Stimulated activated CD8-positive, alpha-beta memory T cell treated with anti-CD3 and anti-CD28 coated beads, Interleukin-15, amount 100 ng/mL, for 4 hours (primary cell): ENCODE data around the gene PPP1R37.

Source experiments
- DNase-seq, 2 donors: peaks; one replicate each; pipeline ENCODE4 v3.0.0-alpha.2; 2020; ENCODE audit warnings: low read depth in 2 of 2

The PPP1R37 gene

DNA sequence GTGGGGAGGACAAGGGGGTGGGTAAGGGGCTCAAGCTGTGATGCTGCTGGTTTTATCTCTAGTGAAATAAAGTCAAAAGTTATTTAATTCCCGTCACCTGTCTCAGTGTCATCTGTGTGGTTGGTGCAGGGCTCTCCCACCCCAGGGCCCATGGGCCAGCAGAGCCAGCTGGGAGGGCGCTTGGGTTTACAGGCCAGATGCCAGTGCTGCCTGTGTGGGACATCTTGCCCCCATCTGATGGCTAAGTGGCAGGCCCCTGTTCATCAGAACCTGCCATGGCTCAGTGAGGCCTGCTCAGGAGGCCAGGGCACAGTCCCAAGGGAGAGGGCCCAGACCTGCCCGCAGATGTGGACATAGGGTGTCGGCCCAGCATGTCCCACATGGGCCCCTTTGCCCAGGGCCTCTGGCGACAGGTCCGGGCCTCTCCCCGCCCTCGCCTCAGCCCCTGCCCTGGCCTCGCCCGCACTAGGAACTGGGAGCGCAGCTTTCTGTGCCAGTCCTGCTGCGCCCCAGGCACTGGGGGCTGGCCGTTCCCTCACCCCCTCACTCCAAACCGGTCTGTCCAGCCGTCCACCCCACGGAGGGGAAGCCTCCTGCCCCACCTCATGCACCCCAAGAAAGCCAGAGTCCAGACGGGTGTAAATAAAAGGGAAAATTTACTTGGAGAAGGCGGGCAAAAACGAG, 22.0 kb upstream of the PPP1R37 start:
- no peak for DNase-seq

DNA sequence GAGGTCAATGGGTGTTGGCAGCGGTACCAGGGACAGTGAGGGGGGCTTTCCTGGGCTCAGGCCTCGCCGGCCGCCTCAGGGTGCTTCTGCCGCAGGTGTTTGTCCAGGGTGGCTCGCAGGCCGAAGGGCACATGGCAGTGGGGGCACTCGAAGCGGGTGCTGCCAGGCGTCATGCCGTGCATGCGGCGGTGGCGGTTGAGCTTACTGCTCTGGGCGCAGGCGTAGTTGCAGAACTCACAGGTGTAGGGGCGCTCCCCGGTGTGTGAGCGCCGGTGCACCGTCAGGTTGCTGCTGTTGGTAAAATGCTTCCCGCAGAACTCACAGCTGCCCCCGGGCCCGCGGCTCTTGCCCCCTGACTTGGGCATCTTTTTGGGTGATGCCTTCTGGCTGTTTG, 21.4 kb upstream of the PPP1R37 start:
- DNase-seq: no peak

DNA sequence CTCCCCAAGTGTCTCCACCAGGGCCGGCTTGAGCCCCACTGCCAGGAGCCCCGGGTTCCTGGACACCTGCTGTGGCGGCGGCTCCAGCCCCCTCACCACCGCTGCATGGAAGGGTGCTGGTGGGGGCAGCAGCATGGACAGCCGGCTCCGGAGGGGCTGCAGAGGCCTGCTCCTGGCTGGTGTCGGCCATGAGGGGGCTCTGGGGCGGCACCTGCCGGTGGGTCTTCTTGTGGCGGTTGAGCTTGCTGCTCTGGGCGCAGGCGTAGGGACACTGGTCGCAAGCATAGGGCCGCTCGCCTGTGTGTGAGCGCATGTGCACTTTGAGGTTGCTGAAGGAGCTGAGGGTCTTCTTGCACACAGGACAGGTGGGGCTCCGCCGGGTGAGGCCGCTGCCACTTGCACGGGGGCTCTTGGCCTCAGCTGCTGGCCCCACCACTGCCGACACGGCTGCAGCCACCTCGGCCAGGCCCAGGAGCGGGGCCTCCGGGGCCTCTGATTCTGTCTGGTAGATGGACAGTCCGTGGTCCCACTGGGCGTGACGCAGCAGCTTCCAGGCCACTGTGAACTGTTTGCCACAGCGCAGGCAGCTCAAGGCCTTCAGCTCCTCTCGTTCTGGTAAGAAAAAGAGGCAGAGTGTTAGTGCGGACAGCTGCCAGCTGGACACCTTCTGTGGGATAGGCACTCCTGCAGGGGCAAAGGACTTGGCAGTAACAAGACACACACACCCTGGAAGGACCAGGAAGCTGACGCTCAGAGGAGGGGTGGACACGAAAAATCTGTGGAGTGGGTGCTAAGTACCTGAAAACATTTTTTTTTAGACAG, 20.8 kb upstream of the PPP1R37 start:
- no peak for DNase-seq

DNA sequence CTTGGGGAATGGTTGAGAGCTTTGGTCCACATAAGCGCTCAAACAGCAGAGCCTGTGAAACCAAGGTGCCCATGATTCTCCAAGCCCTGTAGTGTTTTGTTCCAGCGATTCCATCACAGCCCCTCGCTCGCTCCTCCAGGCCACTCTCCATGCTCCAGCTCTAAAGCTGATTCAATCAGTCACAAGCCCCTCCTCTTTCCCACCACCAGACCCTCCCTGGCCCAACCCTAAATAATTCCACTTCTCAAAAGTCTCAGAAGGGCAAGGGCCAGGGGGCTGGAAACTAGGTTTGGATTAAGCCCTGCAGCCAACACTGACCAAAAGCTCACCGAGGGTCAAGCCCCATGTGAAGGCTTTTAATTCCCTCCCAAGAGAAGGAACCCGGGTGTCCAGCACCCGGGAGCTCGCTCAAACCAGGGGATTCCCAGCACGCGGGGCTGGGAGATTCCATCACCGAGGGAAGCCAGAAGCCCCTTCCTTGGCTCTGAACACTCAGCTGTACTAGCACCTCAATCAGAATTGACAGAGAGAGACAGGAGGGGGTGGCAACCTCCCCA, 18.2 kb upstream of the PPP1R37 start:
- DNase-seq: no peak

DNA sequence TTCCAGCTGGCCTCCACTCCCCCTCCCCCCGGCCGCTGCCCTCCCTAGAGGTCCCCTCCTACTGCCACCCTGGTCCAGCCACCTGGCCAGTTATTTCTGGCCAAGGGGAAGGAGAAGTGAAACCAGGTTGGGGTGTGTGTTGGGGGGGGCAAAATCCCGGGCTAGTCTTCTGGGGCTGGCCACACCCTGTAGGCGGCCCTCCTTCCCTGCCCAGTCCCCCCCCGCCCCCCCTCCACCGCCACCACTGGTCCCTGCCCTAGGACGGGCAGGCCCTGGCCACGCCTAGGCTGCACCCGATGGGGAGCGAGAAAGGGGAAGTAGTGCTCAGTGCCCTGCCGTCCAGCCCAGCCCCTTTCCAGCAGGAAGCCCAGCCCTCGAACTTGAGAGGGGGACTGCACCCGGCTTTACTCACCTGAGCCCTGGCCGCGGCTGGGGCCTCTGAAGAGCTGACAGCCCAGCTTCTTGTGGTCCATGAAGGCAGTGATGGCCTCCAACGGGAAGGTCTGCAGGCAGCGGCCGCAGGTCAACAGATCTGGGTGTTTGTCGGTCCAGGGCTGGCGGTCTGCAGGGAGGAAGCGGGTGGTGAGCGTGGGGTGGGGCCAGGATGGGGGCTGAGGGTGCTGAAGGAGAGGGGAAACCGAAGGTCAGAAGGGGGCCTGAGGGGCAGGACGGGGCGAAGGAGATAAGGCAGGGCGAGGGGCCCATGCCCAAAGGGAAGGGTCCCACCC, 17.5 kb upstream of the PPP1R37 start:
- no peak for DNase-seq

DNA sequence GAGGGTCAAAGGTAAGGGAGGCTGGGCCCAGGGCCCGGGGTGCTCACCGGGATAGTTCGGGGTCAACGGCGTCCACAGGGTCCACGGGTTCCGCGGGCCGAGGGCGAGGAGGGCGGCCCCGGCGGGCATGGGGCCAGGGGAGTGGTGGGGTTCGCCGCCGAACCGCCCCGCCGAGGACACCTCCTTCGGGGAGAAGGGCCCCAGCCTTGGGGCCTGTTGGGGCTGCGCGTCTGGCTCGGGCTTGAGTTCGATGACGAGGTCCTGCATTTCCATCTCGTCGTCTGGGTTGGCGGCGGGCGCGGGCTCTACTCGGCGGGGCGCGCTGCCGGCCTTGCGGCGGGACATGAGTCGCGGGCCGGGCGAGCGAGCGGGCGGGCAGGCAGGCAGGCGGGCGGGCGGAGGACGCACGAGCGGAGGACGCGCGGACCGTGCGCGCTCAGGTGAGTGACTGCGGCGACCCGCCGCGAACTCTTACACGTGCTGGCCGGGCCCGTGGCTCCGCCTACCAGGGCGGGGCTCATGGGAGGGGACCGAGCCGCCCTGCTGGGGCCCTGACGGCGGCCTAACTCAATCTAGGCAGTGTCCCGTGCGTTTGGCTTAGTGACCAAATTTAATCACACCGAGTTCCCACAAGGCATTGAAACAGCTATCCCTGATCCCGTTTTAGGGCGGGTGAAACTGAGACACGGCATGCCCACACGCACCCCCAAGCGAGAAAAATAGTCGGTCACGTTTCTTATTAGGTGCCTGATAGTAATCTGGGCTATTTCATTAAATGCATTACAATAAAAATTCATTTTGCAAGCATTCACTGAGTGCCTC, 16.7 kb upstream of the PPP1R37 start, which contains the start of gene ZNF296:
Gene ZNF296, minus strand, starts transcription at position 450 of the 822 bp plus-strand sequence. Its CDS starts 105 bp downstream, at position 345.
- DNase-seq: peak; percentile 57 to 67

DNA sequence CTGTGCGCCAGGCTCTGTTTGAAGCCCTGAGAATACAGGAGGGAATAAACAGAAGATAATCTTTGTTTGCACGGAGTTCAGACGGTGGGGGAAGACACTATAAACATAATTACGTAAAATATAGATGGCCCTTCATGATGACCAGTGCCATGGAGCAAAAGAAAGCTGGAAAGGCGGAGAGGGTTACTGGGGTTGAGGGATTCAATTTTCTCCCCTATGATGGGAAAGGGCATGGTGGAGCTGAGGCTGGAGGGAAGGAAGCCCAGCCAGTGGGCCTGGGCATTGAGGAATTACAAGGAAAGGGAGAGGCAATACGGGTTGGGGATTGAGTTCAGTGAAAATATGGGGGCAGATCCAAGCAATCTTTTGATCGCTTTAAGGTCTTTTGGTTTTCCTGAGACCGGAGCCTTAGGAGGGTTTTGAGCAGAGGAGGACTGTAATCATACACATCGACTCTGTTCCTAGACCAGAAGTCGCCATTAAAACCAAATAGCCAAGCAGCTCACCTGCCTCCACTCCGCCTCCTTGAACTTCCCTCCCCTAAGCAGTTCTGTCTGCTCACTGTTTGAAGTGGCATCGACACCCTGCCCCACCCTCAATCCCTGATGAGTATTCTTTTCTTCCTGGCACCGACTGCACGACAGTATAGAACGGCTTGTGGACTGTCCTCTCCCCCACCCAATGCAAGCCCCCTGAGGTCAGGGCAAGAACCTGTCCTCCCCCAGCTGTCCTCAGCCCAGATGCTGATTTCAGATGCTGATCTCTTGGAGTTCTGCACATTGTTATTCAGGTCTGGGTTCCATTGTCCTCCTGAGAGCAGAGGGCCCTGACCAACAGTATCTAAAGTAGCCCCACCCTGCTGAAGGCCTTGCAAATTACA, 15.9 kb upstream of the PPP1R37 start:
- no peak for DNase-seq

DNA sequence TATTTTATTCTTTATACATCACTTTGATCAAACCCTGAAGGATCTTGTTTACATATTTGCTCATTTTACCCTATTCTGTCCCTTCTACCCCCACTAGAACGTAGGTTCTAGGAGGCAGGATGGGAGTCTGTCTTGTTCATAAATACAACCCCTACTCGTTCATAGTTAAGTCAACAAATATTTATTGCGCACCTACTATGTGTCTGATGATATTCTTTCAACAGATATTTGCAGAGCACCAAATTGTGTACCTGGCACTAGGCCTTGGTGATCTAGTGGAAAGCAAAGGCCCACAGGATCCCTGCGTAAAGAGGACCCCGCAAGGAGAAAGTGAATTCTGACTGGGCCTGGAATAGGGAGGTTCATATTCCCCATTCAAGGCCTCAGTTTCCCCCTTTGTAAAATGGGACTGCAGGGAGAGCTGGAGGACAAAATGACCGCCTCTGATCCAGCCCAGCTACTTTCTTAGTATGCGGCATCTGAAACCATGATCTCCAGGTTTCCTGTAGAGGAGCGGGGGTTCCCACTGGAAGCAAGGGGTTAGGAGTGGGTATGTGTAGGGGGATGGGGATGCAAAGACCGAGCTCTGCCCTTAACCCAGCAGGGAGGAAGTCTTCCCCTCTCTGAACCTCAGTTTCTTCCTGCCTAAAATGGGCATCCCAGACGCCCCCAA, 14.5 kb upstream of the PPP1R37 start:
- no peak for DNase-seq

DNA sequence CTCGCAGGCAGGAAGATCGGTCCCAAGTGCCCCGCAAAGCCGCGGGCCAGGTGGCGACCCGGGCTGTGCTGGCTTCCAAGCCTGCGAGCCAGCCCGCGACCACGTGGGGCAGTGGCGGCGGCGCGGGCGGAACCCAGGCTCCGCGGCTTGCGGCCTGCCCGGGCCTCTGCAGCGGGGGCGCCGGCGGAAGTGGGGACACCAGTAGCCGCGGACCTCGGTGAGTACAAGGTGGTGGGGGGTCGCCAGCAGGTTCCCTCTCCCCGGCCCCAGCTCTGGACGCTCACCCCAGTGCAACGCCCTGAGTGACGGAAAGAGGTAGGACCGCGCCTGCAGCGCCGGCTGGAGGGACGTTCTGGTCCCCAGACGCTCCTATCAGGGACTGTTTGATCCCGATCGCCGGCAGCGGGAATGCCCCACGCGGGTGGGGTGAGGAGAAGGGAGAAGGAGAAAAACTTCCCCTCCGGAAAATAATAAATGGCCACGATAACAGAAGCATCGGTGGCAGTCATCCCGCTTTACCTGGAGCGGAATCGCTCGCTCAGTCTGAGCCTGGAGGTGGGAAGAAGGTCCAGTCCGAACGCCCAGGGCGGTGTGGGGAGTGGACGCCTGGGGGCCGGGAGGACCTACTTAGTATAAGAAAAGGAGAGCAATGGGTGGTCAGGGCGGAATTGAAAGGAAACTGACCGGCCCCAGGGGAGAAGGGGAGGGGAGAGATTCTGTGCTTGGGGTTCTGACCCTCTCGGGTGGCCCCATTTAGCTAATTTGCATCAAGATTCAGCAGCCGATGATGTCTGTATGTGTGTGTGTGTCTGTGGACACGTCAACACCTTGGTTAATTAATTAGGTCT, 13.7 kb upstream of the PPP1R37 start, which contains the start of gene GEMIN7:
Gene GEMIN7, plus strand, starts transcription at position 198 of the 848 bp plus-strand sequence. CDS start 10,855 bp downstream, outside the sequence.
- DNase-seq: peak; percentile 44 to 60

DNA sequence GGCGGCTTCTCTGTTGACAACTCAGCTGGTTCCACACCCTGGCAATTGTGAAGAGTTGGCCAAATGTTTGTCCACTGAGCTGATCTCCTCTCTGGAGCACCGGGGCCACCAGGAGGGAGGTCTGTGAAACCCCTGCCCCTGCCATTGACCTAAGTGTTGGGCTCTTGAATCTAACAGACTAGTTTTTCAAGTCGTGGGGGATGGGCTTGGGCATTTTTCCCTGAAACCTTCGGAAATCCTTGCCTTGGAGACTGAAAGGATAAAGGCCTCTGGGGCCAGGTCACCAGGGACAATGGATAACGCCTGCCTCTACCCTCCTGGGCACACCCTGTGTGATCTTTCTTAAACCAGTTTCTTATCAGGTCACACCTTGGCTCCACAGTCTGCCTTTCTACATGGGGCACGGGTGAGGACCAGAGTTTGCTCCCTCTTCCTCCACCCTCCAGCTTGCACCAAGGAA, 13.0 kb upstream of the PPP1R37 start:
- DNase-seq: no peak

DNA sequence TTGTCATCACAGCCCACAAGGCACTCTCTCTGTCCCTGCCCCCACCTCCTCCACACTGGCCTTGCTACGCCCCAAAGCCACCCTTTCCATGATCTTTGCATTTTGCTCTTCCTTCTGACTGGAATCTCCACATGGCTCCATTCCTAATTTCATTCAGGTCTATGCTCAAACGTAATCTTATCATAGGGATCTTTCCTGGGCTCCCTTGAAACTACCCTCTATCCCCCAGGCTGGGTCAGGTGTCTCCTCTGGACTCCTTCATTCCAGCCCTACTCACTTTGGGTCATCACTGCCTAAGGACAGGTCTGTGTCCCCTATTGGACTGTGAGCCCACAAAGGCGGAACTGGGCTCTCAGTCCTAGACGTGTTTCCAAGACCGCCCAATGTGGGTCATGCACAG, 10.8 kb upstream of the PPP1R37 start:
- no peak for DNase-seq

DNA sequence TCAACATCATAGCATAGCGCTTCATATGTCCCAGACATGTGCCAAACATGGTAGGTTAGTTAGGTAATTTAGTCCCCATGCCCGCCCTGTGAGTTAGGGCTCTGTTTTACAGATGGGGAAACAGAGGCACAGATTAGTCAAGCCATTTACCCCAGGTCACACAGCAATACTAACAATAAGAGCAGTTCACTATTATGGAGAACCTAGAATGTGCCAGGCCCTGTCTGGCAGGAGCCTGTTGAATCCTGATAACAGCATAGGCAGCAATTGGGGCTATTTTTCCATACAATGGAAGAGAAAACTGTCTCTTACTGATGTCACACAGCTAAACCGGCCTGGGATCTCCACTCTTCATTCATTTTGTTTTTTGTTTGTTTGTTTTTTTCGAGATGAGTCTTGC, 6.5 kb upstream of the PPP1R37 start:
- DNase-seq: no peak

DNA sequence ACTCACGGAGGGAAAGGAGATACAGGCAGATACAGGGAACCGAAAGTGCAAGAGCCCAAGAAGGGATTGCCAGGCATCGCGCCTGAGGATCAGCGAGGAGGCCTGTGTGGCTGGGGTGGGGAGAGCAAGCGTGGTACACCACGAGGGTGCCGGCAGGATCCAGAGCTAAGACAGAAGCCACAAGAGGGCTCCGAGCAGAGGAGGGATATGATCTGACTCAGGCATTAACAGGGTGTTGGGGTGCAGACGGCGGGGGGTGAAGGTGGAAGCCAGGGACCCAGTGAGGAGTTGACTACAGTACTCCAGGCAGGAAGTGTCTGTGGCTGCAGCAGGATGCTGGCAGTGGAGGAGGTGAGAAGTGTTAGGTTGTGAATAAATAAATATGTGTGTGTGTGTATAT, 5.4 kb upstream of the PPP1R37 start:
- DNase-seq: no peak

DNA sequence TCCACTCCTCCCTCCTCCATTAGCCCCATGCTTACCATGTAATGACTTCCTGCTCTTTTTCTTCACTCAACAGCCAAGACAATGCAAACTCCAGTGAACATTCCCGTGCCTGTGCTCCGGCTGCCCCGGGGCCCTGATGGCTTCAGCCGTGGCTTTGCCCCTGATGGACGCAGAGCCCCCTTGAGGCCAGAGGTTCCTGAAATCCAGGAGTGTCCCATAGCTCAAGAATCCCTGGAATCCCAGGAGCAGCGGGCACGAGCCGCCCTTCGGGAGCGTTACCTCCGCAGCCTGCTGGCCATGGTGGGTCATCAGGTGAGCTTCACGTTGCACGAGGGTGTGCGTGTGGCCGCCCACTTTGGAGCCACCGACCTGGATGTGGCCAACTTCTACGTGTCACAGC, 2.9 kb upstream of the PPP1R37 start:
- DNase-seq: no peak

DNA sequence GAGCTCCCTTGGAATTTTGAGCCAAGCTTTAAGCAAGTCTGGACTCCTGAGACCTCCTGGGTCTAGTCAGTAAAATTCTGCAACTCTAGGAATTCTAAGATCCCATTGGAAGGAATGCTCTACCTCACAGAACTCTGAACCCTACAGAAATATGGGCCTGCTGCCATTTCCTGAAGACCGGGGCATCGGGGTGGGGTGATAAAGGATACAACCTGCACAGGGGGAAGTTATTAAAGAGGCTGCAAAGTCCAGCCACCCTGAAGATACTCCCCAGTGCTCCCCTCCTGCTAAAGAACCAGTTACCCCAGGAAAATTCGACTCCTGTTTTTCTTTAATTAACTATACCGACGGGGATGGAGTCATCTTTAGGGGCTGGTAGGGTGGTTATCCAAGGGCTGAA, 2.4 kb upstream of the PPP1R37 start:
- no peak for DNase-seq

DNA sequence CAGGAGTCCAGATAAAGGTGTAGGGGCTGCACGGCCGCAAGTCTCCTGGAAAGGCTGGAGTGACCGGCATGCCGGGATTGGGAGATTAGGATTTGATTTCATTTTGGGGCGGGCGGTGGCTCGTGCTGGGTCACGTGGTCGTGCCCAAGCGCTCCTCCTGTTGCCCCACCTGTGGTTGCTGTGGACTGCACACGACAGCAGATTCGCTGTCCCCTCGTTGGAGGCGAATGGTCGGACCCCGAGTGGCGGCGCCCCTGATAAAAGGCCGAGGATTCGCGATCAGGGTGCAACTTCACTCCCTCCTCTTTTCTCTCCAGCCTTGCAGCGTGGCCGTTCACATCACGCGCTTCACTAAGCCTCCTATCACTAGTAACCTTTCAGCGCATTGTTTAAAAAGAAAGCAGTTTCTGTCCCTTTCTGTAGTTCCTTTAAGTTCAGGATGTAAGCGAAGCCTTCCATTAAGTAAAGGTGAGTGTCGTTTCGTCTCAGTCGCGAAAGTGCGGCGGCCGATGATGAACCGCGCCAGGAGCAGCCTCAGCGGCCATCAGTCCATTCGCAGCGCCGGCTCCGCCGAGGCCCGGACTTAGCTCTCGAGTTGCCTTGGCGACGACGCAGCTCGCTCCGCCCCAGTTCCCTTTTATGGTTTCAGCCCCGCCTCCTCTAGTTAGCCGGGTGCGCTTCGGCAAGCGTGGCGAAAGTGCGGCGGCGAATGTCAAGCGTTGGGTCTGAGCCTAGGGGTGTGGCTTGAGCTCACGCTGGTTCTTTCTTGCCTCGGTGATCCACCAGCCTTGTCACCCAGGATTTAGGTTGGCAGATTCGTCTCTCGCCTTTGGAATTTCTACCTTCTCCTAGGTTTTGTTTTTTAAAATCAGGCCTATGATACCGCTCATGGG, 1.7 kb upstream of the PPP1R37 start:
- peak; percentile 90 to 92 for DNase-seq

DNA sequence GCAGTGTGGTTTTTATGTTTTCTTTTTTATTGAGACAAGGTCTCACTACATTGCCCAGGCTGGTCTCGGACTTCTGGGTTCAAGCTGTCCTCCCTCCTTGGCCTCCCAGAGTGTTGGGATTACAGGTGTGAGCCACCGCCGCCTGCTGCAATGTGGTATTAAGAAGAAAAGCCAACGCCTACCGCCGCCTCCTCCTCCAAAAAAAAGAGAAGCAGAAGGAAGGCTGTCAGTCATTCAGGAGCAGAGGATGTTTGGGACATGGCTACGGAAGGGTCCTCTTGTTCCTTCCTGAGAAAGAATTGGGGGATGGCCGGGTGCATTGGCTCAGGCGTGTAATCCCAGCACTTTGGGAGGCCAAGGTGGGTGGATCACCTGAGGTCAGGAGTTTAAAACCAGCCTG, 1.2 kb downstream of the PPP1R37 start:
- DNase-seq: no peak

DNA sequence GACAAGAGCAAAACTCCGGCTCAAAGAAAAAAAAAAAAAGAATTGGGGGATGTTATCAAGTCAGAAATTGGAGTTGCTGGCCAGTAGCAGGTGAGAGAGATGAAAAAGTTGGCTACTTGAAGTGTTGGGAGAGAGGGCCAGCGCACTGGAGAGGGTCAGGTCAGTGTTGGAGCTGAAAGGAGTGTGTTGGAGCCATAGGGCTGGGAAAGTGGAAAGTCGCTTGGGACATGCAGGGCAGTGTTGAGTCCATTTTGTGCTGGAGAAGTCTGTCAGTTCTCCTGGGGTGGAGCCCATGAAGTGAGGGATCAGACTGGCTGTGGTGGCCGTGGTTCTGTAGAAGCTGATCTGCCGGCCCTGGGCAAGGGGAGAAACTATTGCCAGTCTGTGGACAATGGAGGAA, 1.7 kb downstream of the PPP1R37 start:
- no peak for DNase-seq
